ENCODE measurements around the gene C17orf67.
"Not testable (repeated sequence)": the region's sequence is repeated elsewhere in the genome, so short reads cannot be mapped to it uniquely, and the experiment has no call there.

C17orf67 gene

DNA sequence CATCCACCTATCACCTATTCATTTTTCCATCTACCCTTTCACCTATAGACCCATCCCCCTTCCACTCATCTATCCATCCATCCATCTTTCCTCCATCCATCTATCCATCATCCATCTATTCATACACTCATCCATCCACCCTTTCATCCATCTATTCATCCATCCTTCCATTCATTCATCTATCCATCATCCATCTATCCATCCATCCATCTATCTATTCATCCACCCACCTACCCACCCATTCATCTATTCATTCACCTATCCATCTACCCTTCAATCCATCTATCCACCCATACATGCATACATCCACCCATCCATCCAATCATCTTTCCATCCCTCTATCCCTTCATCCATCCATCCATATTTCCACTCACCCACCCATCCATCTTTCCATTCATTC lies 63.3 kb downstream of the C17orf67 start:
- DNase-seq, result no peak

DNA sequence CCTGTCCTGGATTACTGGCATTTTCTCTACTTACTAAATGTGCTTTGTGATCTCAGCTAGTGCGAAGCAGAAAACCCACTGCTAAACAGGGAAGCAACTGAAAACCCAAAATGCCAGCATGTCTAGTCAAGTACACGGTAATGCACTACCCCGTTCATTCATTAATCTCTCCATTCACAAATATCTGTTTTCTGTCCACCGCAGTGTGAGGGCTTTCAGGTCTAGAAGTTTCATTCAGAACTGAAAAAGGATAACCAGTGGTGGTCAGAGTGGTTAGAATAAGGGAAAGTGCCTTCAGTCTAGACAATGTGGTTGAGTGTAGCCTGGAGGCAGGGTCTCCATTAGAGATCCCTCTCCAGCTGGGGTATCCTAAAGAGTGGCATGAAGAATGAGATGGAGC lies 68.3 kb downstream of the C17orf67 start:
- DNase-seq, result no peak

GRCh38 chr17:56762988-56763387 lies 70.7 kb downstream of the C17orf67 start:
- no peak for DNase-seq

GRCh38 chr17:56762144-56762543 lies 71.6 kb downstream of the C17orf67 start:
- no peak for DNase-seq

DNA sequence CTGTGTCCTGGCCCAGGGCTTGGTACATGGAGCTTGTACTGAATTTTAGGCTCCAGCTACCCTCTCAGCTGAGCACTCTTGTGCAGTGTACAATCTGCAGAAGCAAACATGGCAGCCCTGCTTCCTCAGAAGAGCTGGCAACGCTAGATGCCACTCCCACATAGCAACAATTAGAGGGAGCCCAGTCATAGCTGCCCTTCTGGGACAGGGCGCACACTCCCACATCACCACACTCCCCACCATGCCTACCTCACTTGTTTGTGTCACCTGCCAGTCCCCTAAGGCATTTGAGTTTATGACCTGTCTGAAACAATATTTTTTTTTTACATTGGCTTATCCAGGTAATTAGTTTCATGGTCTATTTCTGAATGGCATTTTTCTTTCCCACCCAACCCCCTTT lies 72.3 kb downstream of the C17orf67 start:
- no peak for DNase-seq

GRCh38 chr17:56757611-56758010 lies 76.1 kb downstream of the C17orf67 start:
- DNase-seq, result not testable (repeated sequence)

DNA sequence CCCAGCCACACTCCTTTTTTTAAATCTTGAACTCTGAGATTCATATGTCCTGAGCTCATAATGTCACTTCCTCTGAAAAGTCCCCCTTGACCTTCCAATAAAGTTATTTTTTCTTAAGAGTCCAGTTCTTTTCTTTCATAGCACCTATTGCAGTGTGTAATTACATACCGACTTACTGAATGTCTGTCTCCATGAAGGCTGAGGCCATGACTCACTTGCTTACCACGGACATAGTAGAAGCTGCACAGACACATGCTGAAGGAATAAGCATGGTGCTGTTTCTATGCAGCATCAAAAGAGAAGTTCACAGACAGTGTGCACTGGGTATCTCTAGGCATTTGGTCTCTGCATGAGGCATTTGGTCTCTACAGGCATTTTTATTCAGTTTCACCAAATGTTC lies 77.2 kb downstream of the C17orf67 start:
- no peak for DNase-seq

- no peak for DNase-seq
Observed at GRCh38 chr17:56755310-56755709, 78.4 kb downstream of the C17orf67 start.

- DNase-seq, result no peak
Observed at GRCh38 chr17:56754523-56755208, 79.1 kb downstream of the C17orf67 start.

DNA sequence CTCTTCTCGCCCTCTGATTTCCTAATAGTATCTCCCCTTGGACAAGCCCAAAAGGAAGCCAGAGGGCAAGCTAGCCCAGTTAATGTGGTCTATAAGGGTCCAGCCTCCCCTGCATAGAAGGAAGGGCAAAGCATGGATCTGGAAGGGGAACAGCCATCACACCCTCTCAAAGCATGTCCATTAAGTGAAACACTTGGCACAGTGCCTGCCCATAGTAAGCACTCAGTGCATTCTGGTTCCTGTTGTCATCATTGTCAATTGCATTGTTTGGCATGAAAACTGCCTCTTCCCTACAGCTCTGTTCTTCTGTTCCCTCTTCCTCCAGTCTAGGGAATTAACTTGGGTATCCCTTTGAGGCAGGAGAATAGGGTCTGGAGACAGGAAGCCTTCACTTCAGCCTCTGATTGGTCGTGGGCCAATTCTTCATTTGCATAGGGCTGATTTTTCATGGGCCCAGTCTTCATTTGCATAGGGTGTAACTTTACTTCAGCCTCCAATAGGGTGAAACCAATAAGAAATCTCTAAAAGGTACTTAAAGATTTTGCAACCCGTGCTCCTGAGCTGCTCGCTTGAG lies 81.4 kb downstream of the C17orf67 start:
- no peak for DNase-seq

DNA sequence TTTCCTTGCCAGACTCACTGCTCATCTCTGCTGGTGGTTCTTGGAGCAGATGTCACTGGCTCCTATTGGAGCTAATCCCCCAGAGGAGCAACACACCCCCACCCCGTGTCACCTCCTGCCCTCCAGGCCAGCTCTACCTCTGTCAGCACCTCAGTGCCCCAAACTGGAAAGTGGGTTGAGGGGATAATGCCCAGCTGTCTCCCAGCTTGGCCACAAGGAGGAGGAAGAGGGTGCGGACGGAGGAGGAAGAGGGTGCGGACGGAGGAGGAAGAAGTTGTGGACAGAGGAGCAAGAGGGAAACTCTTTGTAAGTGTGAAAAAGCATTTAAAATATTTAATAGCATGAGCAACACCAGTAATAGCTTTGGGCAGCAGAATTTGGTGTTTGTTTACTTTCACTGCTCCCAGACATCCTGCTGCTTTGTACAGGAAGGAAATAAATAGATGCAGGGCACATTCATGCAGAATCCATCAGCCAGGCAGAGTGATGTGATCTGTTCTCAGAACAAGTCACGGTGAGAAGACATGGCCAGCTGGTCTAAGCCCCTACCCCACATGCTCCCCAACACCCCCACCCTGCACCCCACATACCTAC lies 82.5 kb downstream of the C17orf67 start:
- DNase-seq, result no peak

DNA sequence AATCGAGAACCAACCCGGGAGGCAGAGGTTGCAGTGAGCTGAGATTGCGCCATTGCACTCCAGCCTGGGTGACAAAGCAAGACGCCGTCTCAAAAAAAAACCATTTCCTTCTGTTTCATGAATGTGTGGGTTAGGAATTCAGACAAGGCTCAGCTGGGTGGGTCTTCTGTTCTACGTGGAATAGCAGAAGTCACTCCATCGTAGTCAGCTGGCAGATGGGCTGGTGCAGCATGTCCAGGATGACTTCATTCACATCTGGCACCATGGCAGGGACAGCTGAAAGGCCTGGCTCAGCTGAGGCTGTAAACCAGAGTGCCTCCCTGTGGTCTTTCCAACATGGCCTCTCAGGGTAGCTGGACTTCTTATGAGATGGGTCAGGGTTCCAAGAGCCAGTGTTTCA lies 89.0 kb downstream of the C17orf67 start:
- DNase-seq, result no peak

DNA sequence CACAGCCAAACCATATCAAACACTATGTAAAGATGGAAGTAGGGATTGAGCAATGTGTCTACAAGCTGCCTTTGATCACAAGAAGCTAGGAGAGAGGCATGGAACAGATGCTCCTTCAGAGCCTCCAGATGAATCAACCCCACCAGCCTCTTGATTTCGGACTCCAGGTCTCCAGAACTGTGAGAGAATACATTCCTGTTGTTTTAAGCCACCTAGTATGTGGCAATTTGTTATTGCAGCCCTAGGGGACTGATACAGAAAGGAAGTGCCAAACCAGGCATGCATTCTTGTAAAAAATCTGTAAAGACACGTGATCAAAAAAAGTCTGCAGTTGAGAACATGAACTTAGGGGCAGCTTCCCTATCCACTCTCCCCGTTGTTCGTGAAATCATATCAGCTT lies 91.1 kb downstream of the C17orf67 start:
- no peak for DNase-seq

Data from CD4-positive, alpha-beta T cell treated with Interferon gamma for 1 hour (primary cell).